Activated CD8-positive, alpha-beta memory T cell treated with anti-CD3 and anti-CD28 coated beads for 24 hours (primary cell): ENCODE measurements around the gene SLC24A4.

ENCODE experiments used
- DNase-seq: peaks from one replicate; pipeline ENCODE4 v3.0.0-alpha.2; 2020

Gene SLC24A4

DNA sequence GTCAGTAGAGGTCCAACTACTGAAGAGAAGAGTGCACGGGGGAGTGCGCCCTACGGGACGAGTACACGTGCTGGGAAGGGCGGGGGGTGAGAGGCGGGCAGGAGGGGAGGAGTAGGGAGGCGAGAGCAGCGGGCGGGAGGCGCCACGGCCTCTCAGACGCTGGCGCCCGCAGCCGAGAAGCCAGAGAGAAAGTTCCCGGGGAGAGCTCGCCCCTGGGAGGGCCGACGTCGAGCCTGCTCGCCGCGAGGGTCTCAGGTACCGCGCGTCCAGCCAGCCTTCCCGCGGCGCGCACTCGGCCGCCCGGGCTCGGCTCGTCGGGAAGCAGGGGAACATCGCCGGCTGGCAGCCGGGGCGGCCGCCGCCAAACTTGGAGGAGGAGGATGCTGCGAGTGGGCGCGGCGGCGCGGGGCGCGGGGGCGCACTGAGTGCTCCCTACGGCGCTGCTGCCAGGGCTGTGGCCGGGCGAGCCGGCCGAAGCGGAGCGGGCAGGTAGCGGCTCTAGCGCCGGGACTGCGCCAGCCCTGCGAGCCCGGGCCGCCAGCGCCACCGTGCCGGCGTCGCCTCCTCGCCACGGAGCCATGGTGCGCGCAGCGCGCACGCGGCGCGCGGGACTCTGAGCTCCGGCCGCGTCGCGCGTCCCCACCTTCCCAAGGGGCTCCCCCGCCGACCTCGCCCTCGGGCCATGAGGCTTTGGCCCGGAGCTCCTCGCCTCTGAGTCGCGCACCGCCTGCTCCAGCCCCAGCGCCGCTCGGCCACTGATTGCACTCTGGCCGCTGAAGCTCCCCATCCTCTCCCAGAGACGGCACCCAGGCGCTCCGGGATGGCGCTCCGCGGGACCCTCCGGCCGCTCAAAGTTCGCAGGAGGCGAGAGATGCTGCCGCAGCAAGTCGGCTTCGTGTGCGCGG, at the start of gene SLC24A4:
Gene SLC24A4, plus strand, starts transcription at position 155 of the 905 bp plus-strand sequence. Its CDS starts 666 bp downstream, at position 821.
- DNase-seq: peak; percentile 63

GRCh38 chr14:92273166-92273565, 49.8 kb upstream of the SLC24A4 start:
- no peak for DNase-seq

GRCh38 chr14:92274055-92274454, 48.9 kb upstream of the SLC24A4 start:
- no peak for DNase-seq

DNA sequence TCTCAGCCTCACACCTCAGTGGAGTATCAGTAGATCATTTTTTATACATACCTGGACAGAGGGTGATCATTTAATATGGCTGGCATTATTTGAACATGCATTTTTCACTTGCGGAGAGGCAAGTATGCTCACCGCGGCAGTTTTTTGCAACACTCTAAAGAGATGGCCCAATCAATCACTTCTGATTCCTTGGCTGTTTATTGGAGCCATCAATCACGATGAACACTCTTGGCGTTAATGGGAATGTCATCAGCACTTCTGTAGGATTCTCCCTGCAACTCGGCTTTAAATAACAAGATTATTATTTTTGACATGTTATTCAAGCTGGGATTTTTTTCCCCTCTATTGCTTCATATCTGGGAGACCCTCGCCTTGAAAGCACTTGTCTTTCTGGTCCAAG, 46.9 kb upstream of the SLC24A4 start:
- DNase-seq: no peak

DNA sequence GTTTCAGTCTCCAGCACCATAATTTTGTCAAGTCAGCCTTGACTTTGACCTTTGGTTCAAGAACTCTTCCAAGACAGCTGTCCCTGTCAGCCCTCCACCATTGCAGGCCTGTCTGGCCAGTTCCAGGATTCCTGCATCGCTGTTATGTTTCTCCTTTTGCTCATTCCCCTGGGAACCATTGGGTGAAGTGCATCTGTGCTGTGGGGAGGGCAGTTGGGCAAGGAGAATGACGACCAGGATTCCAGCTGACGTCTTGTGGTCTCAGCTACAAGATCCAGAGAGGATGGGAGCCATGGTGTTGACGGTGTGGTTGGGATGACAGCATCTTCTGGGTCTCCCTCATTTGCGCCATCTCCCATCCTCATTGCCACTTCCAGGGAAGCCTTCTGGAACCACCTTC, 45.9 kb upstream of the SLC24A4 start:
- DNase-seq: no peak

DNA sequence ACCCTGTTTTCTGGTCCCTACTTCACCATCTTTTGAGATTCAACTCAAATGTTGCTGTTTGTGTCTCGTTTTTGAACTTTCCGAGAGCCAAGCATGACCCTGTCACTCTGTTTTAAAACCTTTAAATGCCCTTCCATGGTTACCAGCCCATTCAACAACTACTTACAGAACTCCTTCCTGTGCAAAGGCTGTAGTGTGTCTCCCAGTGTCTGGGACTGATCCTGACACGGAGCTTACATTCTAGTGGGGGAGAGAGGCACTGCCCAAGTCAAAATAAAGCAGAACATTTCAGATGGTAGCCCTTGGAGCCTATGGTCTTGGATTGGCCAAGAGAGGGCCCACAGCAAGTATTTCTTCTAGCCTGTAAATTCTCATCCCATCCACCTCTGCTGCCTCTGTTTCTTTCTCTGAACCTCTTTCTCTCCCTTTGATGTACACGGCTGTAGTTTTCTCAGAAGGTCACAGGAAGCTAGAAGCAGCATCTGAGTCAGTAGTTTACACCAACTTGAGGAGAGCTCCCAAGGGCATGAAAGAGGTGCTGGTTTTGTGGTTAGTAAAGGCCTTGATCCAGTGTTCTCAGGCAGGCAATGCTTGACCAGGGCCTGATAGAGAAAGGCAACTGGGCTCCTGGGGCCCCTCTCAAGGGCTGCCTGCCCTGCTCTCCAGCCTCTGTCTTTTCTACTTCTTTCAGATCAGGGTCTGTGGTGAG, 42.3 kb upstream of the SLC24A4 start:
- DNase-seq: no peak

DNA sequence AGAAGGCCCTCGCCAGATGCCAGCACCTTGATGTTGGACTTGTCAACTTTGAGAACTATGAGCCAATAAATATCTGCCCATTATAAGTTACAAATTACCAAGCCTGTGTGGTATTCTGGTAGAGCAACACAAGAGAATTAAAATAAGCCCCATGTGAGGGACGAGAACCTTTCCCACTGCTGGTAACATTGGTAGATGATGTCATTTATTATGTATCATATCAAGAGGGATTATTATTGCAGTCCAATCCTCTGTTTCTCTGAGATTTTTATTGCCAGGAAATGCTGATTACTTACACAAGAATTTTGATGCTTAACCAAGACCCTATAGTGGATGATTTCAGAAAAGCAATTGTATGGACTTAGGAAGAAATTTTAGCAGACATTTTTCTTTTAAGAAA, 40.3 kb upstream of the SLC24A4 start:
- no peak for DNase-seq

- no peak for DNase-seq
These were observed 37.7 kb upstream of the SLC24A4 start for GRCh38 chr14:92285311-92285710.

- DNase-seq: no peak
These were observed 35.0 kb upstream of the SLC24A4 start for GRCh38 chr14:92287987-92288386.

- no peak for DNase-seq
These were observed 33.8 kb upstream of the SLC24A4 start for GRCh38 chr14:92288994-92289660.

GRCh38 chr14:92292673-92293072, 30.3 kb upstream of the SLC24A4 start:
- DNase-seq: no peak

DNA sequence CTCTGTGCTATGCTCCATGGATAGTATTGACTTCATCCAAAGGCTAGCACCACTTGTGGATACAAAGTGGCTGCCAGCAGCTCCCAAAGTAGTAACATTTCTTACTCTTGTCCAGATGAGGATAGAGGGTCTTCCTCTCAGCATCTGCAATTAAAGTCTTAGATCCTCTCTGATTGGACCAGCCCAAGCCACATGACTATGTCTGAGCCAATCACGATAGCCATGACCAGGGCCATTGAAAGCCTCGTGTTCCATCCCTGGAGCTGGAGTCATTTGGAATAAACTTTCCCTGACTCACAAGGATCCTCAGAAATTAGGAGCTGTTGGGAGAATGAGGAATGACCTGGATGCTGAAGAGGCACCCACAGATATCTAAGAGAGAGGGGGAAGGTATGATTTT, 28.5 kb upstream of the SLC24A4 start:
- DNase-seq: no peak

GRCh38 chr14:92297818-92298595, 25.0 kb upstream of the SLC24A4 start:
- no peak for DNase-seq

DNA sequence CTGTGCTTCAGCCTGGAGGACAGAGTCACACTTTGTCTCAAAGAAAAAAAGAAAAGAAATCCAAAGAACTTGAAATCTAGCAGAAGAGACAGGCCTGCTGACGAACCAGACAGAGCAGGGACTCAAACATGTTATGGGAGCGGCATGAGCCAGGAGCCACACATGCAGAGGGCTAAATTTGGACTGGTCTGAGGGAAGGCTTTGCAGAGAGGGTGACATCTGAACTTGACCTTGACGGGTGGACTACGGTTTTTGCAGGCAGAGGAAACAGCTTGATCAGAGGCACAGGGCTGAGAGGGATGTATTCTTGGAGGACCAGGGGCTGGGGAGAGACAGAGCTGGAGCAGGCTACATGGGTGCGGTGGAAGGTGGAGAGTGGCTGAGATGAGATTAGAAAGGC, 20.5 kb upstream of the SLC24A4 start:
- DNase-seq: no peak

DNA sequence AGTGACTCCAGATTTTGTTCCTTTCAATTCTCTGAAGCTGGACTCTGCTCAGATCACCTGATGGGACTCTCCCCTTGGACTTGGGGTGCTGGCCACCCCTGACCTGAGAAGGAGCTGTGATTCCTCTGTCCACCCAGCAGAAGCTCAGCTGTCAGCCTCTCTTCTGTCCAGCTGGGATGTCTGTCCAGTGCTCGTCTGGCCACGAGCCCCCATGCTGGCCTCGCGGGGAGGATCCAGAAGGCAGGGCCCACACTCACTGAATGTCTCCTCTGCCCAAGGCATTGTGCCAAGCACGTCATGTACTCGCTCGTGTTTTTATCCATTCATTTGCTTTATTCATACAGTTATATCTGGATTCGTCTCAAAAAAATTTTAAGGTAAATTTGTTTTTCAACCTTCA, 14.2 kb upstream of the SLC24A4 start:
- DNase-seq: no peak

GRCh38 chr14:92309968-92310530, 12.9 kb upstream of the SLC24A4 start:
- DNase-seq: no peak

DNA sequence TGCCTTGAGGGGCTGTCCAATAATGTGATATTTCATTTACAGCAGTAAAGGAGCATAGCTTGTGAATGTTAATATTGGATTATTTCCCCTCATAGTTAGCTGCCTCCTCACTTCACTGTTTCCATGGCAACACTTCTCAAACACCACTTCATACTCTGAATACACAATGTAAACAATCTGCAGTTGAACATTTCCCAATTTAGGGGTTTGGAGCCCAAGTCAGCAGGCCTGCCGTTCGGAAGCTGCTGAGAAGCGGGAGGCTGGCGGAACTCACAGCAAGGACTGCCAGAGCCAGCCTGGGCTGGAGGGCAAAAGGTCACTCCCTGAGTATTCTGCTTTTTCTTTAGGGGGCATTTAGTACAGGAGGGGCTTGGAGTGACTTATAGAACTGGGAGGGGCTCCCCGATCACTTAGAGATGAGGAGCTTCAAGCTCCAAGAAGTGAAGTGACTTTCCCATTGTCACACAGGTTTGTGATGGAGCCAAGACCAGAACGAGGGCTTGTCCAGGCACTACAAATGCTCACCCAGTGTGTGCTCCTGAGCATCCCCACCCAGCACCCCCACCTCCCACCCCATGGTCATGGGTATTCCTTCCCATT, 12.1 kb upstream of the SLC24A4 start:
- no peak for DNase-seq

- DNase-seq: no peak
These were observed 8.8 kb upstream of the SLC24A4 start for GRCh38 chr14:92314182-92314581.

- DNase-seq: no peak
These were observed 7.7 kb upstream of the SLC24A4 start for GRCh38 chr14:92315050-92315805.

- no peak for DNase-seq
These were observed 6.8 kb upstream of the SLC24A4 start for GRCh38 chr14:92316176-92316575.

- DNase-seq: no peak
These were observed 6.0 kb upstream of the SLC24A4 start for GRCh38 chr14:92316937-92317336.
